Right cardiac atrium (tissue), 5 donors: ENCODE results near the gene STK38. TPM values are rescaled to one million over a fixed set of nuclear protein-coding genes. Genes with fewer than 3 reads are reported as not detected.

Experiments
- ATAC-seq, 2 donors: fragments of 200-7000 bp; cut with Tn5 transposase; one replicate each; pipeline versions ENCODE4 v1.8.0 to v1.9.1; 2020; ENCODE audit warnings: moderate library complexity in 2 of 2, mild to moderate bottlenecking in 1 of 2
- DNase-seq, 3 donors: peaks; one replicate each; pipeline ENCODE4 v3.0.0-alpha.2; 2020
- H3K27ac ChIP-seq: one replicate; pipeline ENCODE4 v1.5.1; 2013; ENCODE audit warnings: mild to moderate bottlenecking, low read length, control low read depth, moderate library complexity
- H3K27me3 ChIP-seq: one replicate; pipeline ENCODE4 v1.6.1; 2013; ENCODE audit not compliant: control insufficient read depth, insufficient read depth
- H3K4me1 ChIP-seq: one replicate; pipeline ENCODE4 v1.6.1; 2013; ENCODE audit warnings: low read length; ENCODE audit not compliant: control insufficient read depth, insufficient read depth
- H3K4me3 ChIP-seq: one replicate; pipeline ENCODE4 v1.5.1; 2013; ENCODE audit warnings: low read length, control low read depth
- H3K9me3 ChIP-seq: one replicate; pipeline ENCODE4 v1.6.1; 2013; ENCODE audit warnings: low read length; ENCODE audit not compliant: control insufficient read depth
- WGBS: extraction: QIAGEN DNeasy Blood & Tissue Kit; methylation state at CpG from one replicate; pipeline ENCODE4 v1.1.7; 2013; 5-methylcytosine and 5-hydroxymethylcytosine counted together
- intact Hi-C, 4 donors: fragments of 100-400 bp; cut with DNase I; formaldehyde crosslinking; loops; one replicate each; pipeline versions ENCODE4 v1.11.0 to v1.14.0; 2022 to 2023
- polyA plus RNA-seq: library from polyadenylated mRNA; stranded (reverse); fragments of 200-250 nt; gene quantifications from one replicate; pipeline ENCODE4 v1.2.3, GENCODE V29; 2013
- total RNA-seq, 4 donors: library from RNA; stranded (reverse); fragmentation: NEBNext Ultra II Directional; extraction: Animal tissue kit (Norgen Biotek cat#: 25700); gene quantifications; one replicate each; pipeline ENCODE4 v1.2.1, GENCODE V29; 2021
- donor health status: healthy with polysubstance abuse.
- donor health status: DM: no; HTN: yes; CAD: no.
- donor health status: DM: no; HTN: no; CAD: no.
- donor health status: DM: no; HTN: yes; CAD: no; lungs with severe emphysema.
- donor health status: DM: yes; HTN: yes; CAD: no.

STK38 gene
- total and polyA plus RNA-seq, 5 donors = 12.2 to 23.7 (median 22.3) TPM

DNA sequence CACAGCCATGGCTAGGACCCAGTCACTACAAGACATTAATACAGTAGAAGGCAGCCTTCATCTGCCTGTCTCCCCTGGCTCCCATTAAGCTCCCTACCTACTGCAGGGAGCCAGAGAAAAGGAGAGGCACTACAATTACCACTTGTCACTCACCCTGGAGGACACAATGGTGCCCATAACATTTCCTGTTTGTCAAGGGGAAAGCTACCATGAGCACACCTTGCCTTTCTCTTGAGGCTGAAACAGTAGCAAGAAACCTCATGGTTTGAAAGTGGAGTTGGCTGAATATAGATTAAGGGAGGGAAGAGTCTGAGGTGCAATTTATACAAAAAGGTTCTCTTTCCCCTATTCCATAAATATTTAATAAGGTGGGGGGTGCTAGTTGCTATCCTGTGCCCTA lies 27.9 kb downstream of the STK38 start:
- no peaks in the 10 kb centered on the region for H3K4me1 ChIP-seq
- no peaks in the 10 kb centered on the region for H3K9me3 ChIP-seq
- no peak overlapping the region for H3K27ac ChIP-seq
- intact Hi-C loops = no loop called here
- no peak overlapping the region for H3K4me3 ChIP-seq
- ATAC-seq (no peak), DNase-seq (no peak)
- no peaks in the 10 kb centered on the region for H3K27me3 ChIP-seq

DNA sequence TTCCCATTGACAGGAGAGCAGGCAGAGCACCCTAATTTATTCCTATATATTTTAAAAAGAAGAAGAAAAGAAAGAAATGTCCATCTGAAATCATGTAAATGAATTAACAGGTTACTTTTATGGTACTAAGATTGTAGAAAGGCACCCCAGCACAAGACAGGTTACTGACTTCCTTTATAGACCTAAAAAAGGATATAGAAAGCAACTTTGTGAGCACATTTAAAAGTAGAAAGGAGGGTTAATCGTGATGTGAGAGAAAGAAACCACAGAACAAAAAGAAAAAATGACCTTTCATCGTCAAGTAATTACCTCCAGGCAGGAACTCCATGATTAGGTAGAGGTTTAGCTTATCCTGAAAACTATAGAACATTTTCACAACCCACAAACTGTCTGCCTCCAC lies 29.9 kb downstream of the STK38 start:
- ATAC-seq (no peak), DNase-seq (no peak)
- Histone ChIP-seq H3K4me3 (no peak overlapping the region), H3K4me1 (no peaks in the 10 kb centered on the region), H3K9me3 (no peaks in the 10 kb centered on the region), H3K27ac (no peak overlapping the region), H3K27me3 (no peaks in the 10 kb centered on the region)
- intact Hi-C loops = no loop called here
- 85% methylated on average over 2 of the region's 2 CpGs for WGBS

DNA sequence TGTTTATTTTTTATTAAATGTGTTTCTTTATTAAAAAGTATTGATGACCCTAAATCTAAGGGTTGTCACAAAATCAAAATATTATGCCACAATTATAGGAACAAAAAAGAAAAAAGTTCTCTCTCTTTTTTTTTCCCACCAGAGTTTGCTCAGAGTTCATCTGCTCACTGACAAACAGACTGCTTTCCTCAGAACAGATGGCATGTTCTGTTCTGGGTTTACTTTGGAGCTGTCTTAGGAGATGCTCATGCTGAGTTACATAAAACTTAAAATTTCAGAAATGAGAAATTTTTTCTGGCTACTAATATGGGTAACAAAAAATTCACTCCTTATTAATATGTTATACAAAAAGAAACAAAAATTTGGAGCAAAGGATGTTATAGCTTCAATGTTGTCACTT lies 30.3 kb downstream of the STK38 start:
- DNase-seq = no peak
- Histone ChIP-seq H3K4me3 (no peak overlapping the region), H3K9me3 (no peaks in the 10 kb centered on the region), H3K27ac (no peak overlapping the region), H3K4me1 (no peaks in the 10 kb centered on the region), H3K27me3 (no peaks in the 10 kb centered on the region)
- no peak for ATAC-seq
- intact Hi-C loops = no loop called here

DNA sequence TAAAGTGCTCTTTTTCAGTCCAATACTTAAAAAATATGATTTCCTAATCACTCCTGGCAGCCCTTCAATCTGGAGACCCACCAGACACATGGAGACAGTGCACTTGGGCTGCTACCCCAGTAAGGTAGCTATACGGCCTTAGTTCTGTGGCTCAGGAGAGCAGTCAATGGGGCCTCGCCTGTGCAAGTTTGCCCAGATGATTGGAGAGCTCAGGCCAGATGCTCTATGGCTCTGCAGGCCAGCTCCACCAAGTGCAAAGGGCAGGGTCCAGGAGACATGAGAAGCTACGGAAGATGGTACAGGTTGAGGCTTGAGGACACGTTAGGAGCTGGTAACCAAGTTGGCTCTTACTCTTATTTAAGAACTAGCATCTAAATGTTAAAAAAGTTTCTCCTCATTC lies 30.7 kb downstream of the STK38 start:
- ATAC-seq (peak in 1 of 2 donors; percentile 64), DNase-seq (no peak)
- H3K27ac ChIP-seq = no peak overlapping the region
- 79% methylated on average over 4 of the region's 4 CpGs for WGBS
- intact Hi-C loops = no loop called here
- no peak overlapping the region for H3K4me3 ChIP-seq
- H3K4me1 ChIP-seq = no peaks in the 10 kb centered on the region
- H3K27me3 ChIP-seq = no peaks in the 10 kb centered on the region
- H3K9me3 ChIP-seq = no peaks in the 10 kb centered on the region

DNA sequence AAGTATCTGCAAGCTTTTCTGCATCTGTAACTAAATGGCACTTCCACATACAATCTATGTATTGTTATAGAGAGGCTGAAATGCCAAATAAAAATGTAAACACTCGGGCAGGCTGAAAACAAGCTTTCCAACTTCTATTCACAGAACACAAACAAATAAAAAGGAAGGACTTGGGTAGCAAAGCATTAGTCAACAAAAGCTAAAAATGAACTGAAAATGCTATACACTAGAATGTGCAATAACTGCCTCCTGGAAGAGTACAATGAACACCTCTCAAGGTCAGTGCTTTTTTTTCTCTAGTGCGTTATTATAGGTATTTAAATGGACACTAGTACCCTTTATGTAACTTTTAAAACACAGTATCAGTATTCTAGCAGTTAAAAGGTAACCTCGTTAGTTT lies 31.4 kb downstream of the STK38 start:
- Histone ChIP-seq H3K9me3 (no peaks in the 10 kb centered on the region), H3K4me1 (no peaks in the 10 kb centered on the region), H3K27ac (no peak overlapping the region), H3K4me3 (no peak overlapping the region), H3K27me3 (no peaks in the 10 kb centered on the region)
- DNase-seq (no peak), ATAC-seq (no peak)
- 81% methylated on average over 3 of the region's 3 CpGs for WGBS
- intact Hi-C loops = no loop called here

DNA sequence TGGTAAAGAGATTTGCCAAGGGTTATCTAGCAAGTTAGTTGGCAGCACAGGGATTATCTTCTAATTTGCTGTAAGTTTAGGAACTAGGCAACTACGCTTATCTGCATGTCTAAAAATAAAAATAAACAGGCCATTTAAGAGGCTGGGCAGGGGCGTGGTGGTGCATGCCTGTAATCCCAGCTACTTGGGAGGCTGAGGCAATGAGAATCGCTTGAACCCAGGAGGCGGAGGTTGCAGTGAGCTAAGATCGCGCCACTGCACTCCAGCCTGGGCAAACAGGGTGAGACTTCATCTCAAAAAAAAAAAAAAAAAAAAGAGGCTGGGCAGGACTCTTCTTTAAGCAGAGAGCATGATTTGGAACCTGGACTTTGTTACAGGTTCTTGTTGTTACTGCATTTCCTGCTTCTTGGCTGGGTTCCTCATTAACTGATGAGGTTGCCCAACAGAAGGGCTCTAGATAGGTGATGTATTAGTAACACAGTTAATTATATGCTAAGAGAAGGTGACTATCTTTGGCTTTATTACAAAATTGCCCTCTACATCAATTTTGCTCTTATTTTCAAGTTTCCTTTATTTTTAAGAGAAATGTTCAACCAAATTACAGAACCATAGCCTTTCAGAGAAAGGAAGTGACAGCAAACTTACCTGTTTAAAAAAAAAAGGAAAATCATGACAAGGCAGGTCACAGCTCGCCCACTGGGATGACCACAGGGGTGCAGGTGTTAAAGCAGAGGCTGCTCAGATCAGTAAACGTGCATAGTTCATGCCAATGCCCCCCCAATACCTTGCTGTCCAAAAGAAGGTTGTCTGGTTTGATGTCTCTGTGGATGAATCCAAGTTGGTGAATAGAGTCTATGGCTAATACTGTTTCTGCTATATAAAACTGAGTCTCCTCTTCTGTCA lies 32.5 kb downstream of the STK38 start:
- Histone ChIP-seq H3K9me3 (no peaks in the 10 kb centered on the region), H3K27me3 (no peaks in the 10 kb centered on the region), H3K27ac (no peak overlapping the region), H3K4me3 (no peak overlapping the region), H3K4me1 (no peaks in the 10 kb centered on the region)
- WGBS = 90% methylated on average over 8 of the region's 8 CpGs
- ATAC-seq = no peak
- no peak for DNase-seq
- intact Hi-C loops = no loop called here

DNA sequence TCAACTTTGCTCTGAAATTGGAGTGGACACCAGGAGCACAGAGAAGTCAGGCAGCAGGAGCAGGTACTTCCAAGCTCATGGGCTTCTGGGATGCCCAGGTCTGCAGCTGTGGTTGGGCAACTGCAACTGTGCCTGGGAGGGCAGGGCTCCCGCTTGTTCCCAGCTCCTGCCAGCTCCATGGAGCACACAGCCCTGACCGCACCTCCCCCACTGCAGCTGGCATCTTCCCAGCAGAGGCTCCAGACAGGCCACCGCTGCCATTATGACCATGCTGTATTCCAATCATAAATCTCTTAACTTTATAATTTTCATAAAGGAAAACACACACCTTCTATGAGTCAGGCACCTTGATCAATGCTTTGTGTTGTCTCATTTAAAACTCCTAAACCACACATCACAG lies 36.9 kb downstream of the STK38 start:
- Histone ChIP-seq H3K27ac (no peak overlapping the region), H3K4me3 (no peak overlapping the region), H3K27me3 (no peaks in the 10 kb centered on the region), H3K4me1 (no peaks in the 10 kb centered on the region), H3K9me3 (no peaks in the 10 kb centered on the region)
- ATAC-seq = peak in 1 of 2 donors; percentile 64
- WGBS = 91% methylated on average over 3 of the region's 3 CpGs
- intact Hi-C loops = no loop called here
- peak in 1 of 3 donors; percentile 17 for DNase-seq

DNA sequence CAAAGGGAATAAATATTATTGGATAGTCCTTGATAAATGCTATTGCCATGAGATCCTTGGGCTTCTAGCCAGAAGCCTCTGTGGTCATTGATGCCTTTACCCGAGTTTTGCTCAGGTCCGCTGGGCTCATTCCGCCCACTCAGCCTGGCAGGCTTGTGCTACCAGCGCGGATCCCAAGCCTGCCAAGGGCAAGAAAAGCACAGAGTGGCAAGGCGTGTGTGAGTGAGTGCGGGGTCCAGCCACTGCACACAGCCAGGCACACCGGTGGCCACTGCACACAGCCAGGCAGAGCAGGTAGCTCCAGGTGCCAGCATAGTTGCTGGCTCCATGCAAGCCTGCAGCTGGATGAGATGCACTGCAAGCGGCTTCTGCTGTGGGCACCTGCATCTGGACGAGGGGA lies 38.7 kb downstream of the STK38 start:
- no peak overlapping the region for H3K4me3 ChIP-seq
- intact Hi-C loops = no loop called here

DNA sequence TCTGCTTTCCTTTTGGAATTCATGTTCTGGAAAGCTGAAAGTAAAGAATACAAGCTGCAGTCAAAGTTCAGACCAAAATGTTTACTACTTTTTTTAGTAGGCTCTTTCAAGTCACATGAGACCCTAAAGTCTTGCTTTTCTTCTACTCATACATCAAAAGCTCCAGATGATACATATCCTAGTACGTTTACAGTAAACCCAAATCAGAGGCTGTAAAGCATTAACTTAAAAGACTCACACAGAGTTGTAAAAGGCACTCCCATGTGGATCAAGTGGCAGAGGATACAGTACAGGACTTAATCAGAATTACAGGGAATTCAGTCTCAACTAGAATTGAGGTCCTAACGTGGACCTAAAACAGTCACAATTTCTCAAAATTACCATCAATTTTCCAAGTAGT lies 40.7 kb downstream of the STK38 start:
- intact Hi-C loops = no loop called here
- no peaks in the 10 kb centered on the region for H3K4me1 ChIP-seq
- H3K4me3 ChIP-seq = no peak overlapping the region
- ATAC-seq (no peak), DNase-seq (no peak)
- no peaks in the 10 kb centered on the region for H3K9me3 ChIP-seq
- H3K27ac ChIP-seq = no peak overlapping the region
- no peaks in the 10 kb centered on the region for H3K27me3 ChIP-seq
- 87% methylated on average over 2 of the region's 2 CpGs for WGBS

More for the DNA sequence above, 38.7 kb downstream of the STK38 start:
- ATAC-seq = peak in 1 of 2 donors; percentile 47
- peak in 1 of 3 donors; percentile 22 for DNase-seq
- Histone ChIP-seq H3K27me3 (no peaks in the 10 kb centered on the region), H3K9me3 (no peaks in the 10 kb centered on the region), H3K27ac (no peak overlapping the region), H3K4me1 (no peaks in the 10 kb centered on the region)
- WGBS = 92% methylated on average over 10 of the region's 10 CpGs

DNA sequence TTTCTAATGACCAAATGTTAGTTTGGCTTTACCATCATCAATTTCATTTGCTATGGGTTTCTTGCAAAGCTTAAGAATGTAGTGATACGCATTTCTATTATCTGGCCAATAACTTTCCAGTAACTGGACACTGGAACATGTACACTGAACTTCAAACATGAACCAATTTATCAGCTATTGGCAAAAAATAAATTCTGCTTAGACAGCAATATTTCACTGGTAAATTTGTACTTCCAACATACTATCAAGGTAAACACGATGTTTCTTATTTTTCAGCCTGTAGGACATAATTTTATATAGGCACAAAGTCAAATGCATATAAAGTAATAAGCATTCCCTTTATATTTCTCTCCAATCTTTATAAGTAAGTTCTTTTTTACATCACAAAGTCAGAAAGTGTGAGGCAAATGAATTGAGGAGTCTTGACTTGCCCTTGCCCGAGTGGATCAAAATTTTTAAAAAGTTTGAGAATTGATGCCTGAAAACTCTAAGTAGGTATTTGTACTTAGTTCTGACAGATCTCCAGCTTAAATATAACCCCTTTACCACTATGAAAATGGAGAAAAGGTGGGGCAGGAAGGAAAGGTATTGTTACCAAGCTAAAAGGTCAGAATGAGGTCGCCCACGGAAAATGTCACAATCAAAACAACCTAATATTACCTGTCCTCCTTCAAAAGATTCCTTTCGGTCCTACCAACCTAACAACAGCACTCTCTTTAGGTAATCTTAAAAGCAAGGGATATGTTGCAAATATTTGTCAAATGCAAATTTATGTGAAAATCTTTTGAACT lies 41.3 kb downstream of the STK38 start:
- ATAC-seq (no peak), DNase-seq (no peak)
- intact Hi-C loops = no loop called here
- Histone ChIP-seq H3K27me3 (no peaks in the 10 kb centered on the region), H3K4me1 (no peaks in the 10 kb centered on the region), H3K9me3 (no peaks in the 10 kb centered on the region), H3K4me3 (no peak overlapping the region), H3K27ac (no peak overlapping the region)
- 85% methylated on average over 6 of the region's 6 CpGs for WGBS

- WGBS = 98% methylated on average over 2 of the region's 2 CpGs
- H3K4me1 ChIP-seq = no peaks in the 10 kb centered on the region
- no peak for DNase-seq
- no peaks in the 10 kb centered on the region for H3K9me3 ChIP-seq
- intact Hi-C loops = no loop called here
- no peak overlapping the region for H3K27ac ChIP-seq
- no peak overlapping the region for H3K4me3 ChIP-seq
- no peaks in the 10 kb centered on the region for H3K27me3 ChIP-seq
- no peak for ATAC-seq
These were observed 42.3 kb downstream of the STK38 start for GRCh38 chr6:36504982-36505381.
